Measurements from ENCODE around the gene TTC16. TPM values are rescaled to one million over a fixed set of nuclear protein-coding genes. Genes with fewer than 3 reads are reported as not detected.

Gene TTC16, protein sequence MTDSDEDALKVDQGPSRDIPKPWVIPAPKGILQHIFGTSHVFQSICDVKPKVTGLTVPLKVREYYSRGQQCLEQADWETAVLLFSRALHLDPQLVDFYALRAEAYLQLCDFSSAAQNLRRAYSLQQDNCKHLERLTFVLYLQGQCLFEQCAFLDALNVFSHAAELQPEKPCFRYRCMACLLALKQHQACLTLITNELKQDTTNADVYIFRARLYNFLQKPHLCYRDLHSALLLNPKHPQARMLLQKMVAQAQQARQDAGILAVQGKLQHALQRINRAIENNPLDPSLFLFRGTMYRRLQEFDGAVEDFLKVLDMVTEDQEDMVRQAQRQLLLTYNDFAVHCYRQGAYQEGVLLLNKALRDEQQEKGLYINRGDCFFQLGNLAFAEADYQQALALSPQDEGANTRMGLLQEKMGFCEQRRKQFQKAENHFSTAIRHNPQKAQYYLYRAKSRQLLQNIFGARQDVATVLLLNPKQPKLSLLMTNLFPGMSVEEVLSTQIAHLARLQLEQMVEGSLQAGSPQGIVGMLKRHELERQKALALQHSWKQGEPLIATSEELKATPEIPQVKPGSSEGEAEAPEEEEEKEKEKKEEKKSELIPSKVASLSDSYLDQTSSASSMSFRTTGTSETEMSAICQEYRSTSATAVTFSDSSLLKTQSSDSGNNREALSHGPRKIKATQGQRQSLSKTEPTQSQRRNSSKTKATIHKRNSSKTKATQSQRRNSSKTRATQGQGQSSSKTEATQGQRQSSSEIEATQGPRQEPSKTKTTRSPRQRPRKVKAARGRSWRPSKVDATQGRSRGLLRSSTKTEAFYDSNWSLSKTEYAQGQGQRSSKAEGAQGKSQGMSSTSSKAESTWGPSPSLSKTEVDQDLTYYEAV
- not detected in 2 replicates for total RNA-seq
- long read RNA-seq: 0 reads

DNA sequence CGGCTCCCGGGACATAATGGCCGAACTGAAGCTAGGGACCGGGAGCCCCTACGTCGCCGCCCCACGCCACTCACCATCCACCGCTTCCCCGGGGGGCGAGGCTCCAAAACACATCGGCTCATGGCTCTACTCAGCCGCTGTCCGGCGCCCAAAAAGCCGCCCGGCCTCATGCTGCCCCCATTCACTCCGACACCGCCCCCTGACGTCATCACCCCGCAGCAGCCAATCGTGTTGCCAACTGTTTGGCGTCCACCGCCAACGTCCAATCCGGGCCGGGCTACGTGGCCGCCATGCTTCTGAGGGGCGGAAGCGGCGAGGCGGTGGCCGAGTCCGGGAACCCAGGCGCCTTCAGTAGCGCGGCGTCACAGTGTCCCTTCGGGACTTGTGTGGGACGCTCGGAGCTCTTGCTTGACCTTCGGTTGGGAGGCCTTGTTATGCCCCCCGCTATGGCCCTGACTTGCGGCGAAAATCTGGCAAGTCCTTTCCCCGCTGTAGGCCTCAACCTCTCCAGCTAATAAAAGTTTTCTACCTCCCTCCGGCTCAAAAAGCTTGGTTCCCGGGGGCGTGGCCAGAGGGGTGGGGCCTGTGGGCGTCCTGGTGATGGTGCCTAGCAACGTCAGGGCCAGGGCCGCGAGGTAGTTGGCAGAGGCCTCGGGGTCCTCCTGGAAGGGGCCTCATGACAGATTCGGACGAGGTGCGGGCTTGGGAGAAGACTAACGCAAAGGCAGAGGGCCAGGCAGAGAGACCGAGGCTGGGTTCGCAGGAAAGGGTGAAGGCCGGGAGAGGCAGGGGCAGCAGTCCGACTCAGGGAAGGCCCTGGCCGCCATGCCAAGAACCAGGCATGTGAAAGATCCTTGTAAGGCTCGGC lies at the start of gene TTC16, which contains the start of gene PTRH1:
Gene TTC16 (plus strand): TSS at position 610 of the 868 bp plus-strand sequence. CDS start 67 bp downstream, at position 677.
Gene PTRH1 (minus strand): TSS at position 194 of the 868 bp plus-strand sequence. CDS start 24 bp downstream, at position 170.
- Mint-ChIP-seq H3K4me1 (ENCODE audit: unreplicated experiment) (peaks cover 15% of the 10 kb centered on the region), H3K4me3 (ENCODE audit: unreplicated experiment) (peak within 1 kb of the TSS; percentile 100), H3K27ac (ENCODE audit: unreplicated experiment) (peak within 1 kb of the TSS; percentile 98), H3K9me3 (ENCODE audit: unreplicated experiment) (no peaks in the 10 kb centered on the region), H3K36me3 (ENCODE audit: unreplicated experiment) (no peaks in the 10 kb centered on the region), H3K27me3 (ENCODE audit: unreplicated experiment) (no peaks in the 10 kb centered on the region)
- no peak for TF ChIP-seq CTCF (IDR thresholded peaks at IDR 0.05)
- DNase-seq (ENCODE audit: extremely low spot score, unreplicated experiment): peak; percentile 98

- no peak for DNase-seq (ENCODE audit: extremely low spot score, unreplicated experiment)
- no peak for TF ChIP-seq CTCF (IDR thresholded peaks at IDR 0.05)
- H3K4me3 Mint-ChIP-seq (ENCODE audit: unreplicated experiment): no peak overlapping the region
- H3K27me3 Mint-ChIP-seq (ENCODE audit: unreplicated experiment): no peaks in the 10 kb centered on the region
- peaks cover 44% of the 10 kb centered on the region for H3K36me3 Mint-ChIP-seq (ENCODE audit: unreplicated experiment)
- H3K4me1 Mint-ChIP-seq (ENCODE audit: unreplicated experiment): peaks cover 13% of the 10 kb centered on the region
- no peaks in the 10 kb centered on the region for H3K9me3 Mint-ChIP-seq (ENCODE audit: unreplicated experiment)
- no peak overlapping the region for H3K27ac Mint-ChIP-seq (ENCODE audit: unreplicated experiment)
These were observed 48.6 kb upstream of the TTC16 start for GRCh38 chr9:127667127-127667844.

- Mint-ChIP-seq H3K4me1 (ENCODE audit: unreplicated experiment) (peaks cover 13% of the 10 kb centered on the region), H3K27me3 (ENCODE audit: unreplicated experiment) (no peaks in the 10 kb centered on the region)
- no peak for DNase-seq (ENCODE audit: extremely low spot score, unreplicated experiment)
These were observed 48.0 kb upstream of the TTC16 start for GRCh38 chr9:127667906-127668305.

DNA sequence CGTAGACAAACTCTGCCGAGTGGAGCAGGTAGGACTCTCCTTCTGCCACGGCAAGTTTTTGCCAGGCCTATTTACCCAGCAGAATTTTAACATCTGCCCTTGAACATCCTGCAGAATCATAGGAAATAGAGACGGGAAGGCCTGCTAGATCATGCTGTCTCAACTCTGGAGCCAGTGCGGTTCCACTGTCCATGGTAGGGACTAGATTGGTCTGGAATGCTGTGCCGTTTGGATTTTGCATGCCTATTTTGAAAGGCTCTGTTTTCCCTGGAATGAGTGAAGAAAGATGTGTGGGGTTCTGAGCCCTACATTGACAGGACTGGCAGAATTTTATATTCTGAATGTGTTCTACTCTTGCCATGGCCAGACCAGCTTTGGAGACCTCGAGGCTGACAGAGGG lies 42.6 kb upstream of the TTC16 start:
- Mint-ChIP-seq H3K27ac (ENCODE audit: unreplicated experiment) (no peak overlapping the region), H3K36me3 (ENCODE audit: unreplicated experiment) (peaks cover 41% of the 10 kb centered on the region), H3K4me3 (ENCODE audit: unreplicated experiment) (no peak overlapping the region)

More at GRCh38 chr9:127667906-127668305, 48.0 kb upstream of the TTC16 start:
- Mint-ChIP-seq H3K36me3 (ENCODE audit: unreplicated experiment) (peaks cover 43% of the 10 kb centered on the region), H3K27ac (ENCODE audit: unreplicated experiment) (no peak overlapping the region), H3K4me3 (ENCODE audit: unreplicated experiment) (no peak overlapping the region), H3K9me3 (ENCODE audit: unreplicated experiment) (no peaks in the 10 kb centered on the region)
- no peak for TF ChIP-seq CTCF (IDR thresholded peaks at IDR 0.05)

More for the DNA sequence above, 42.6 kb upstream of the TTC16 start:
- Mint-ChIP-seq H3K4me1 (ENCODE audit: unreplicated experiment) (no peaks in the 10 kb centered on the region), H3K27me3 (ENCODE audit: unreplicated experiment) (no peaks in the 10 kb centered on the region), H3K9me3 (ENCODE audit: unreplicated experiment) (no peaks in the 10 kb centered on the region)
- no peak for DNase-seq (ENCODE audit: extremely low spot score, unreplicated experiment)
- no peak for TF ChIP-seq CTCF (IDR thresholded peaks at IDR 0.05)

Data from osteocyte (in vitro differentiated cells).